GM19025 (cell line): ENCODE results near the gene PNMA6E.

Experiments
- ATAC-seq: cut with Tn5 transposase; IDR thresholded peaks from one replicate; pipeline ENCODE4 v1.9.1; 2021; ENCODE audit warnings: mild to moderate bottlenecking, low read depth, moderate library complexity; ENCODE audit not compliant: unreplicated experiment

PNMA6E gene

DNA sequence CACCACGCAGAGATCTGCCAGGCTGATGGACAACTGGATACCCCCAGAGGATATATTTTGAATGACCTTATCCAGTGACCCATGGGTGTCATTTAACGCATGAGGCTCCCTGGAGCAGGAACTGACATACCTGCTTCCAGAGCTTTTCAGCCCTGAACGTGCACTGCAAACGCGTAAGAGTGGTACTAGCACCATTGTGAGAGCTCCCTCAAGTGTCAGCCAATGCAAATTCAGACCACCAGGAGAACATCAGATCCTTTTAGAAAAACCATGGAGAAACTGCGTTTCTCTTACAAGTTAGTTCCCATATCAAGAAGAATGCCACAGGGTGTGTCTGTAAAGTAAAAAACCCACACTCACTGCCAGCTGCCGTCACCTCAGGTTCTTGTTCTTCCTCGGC lies 37.4 kb upstream of the PNMA6E start:
- ATAC-seq: no peak

DNA sequence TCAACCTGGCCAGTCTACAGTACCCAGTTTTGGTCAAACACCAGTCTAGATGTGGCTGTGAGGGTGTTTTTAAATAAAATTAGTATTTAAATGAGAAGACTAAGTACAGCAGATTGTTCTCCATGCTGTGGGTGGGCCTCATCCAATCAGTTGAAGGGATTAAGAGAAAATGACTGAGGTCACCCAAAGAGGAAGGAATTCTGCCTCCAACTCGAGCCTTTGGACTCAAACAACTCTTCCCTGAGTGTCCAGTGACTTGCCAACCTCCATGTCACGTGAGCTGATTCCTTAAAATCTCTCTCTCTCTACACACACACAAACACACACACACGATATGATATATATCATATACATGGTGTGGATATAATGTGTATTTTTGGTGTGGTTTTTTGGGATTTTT lies 34.7 kb upstream of the PNMA6E start:
- ATAC-seq: no peak

DNA sequence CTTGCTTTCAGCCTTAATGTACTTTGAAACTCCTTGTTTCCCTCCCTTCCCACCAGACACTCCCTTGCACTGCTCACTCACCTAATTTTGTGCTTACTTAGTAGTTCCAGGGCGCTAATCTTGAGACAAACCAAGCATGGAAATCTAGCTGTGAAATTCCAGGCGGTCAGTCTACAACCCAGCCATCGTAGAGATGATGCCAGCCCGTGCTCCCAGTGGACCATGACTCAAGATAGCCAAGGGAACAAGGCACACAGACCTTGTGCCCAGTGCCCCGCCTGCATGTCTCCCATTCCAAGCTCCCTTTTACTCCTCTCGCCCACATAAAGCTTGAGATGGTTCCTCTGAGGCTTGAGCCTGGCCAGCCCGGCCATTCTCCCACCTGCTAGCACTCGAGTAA lies 33.7 kb upstream of the PNMA6E start:
- no peak for ATAC-seq

DNA sequence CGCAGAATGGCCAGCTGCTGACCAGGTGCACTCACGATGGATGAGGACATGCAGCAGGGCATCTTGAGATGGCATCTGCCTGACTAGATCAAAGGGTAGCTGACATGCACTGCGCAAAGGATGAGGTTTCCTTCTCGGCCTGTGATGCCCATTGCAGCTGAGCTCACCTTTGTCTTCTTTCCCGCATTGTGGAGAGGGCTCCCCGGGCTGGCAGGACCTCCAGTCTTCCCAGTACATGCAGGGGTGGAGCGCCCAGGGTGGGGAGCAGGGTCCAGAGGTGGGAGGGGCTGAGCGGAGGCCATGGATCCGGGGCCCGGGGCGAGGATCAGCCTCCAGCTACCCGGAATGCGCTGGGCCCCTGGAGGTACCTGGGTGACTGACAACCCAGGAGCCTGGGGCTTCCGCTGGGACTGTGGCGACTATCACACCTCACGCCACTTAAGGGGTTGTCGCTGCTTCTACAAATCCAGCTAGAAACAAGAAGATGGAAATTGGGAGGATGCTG lies 32.7 kb upstream of the PNMA6E start:
- ATAC-seq: no peak

DNA sequence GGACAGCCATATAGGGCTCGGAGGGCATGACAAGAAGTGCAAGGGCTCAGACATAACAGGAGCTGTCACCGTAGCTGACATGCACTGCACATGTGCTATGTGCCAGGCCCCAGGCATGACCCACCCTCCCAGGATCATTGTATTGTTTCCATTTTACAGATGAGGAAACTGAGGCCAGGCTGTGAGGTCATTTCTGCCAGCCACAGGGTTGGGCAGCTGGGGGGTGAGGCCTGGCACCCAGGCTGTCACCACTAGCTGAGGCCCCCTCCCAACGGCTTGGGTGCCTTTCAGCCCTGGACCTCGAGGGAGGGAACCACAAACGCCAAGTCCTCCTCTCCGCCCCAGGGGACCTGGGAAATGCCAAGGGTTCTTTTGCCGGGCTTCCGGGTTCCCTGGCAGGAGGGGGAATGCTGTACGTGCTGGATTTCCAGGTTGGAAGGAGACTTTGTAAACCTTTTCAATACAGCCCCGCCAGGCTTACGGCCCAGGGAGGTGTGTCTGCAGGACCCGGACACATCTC lies 32.1 kb upstream of the PNMA6E start:
- ATAC-seq: no peak

DNA sequence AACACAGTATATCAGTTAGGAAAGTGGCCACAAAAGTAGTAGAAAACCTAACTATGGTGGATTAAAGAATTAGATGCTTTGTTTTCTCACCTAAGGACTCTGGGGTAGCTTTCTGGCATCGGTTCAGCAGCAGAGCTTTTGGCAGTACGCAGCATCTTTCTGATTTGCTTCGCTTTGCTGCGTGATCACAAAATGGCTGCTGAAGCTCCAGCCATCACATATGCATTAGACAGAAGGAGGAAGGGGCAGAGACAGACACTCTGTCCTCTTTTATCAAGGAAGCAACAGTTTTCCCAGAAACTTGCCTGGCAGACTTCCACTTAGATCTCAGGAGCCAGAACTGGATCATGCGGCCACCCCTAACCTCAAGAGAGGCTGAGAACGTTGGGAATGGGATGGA lies 29.6 kb upstream of the PNMA6E start:
- no peak for ATAC-seq

DNA sequence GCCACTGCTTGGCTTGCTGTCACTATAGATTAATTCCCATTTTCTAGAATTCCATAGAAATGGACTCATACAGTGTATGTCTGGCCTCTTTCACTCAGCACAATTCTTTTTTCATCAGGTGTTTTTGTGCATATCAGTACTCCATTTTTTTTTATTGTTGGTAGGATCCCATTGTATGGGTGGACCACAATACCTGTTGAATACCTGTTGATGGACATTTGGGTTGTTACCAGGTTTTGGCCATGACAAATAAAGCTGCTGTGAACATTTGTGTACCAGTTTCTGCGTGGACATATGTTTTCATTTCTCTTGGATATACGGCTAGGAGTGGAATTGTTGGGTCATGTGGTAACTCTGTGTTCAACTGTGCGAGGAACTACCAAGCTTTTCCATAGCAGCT lies 25.1 kb upstream of the PNMA6E start:
- no peak for ATAC-seq

DNA sequence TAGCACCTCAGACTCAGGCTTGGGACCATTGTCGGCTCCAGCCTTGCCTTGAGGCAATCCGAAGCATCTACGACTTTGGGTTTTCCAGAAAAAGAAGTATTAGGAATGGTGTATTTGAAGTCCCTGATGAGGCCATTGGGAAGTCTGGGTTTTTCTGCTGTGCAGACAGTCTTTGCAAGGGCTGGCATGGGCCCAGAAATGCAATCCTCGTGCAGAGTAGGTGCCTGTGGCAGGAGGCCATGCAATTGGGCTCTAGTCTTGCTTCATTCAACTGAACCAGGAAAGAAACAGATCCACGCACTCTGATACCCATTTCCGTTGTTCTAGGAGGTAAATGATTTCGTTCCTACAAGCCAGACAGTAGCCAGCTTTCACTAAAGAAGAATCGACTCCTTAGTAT lies 22.5 kb upstream of the PNMA6E start:
- ATAC-seq: no peak

DNA sequence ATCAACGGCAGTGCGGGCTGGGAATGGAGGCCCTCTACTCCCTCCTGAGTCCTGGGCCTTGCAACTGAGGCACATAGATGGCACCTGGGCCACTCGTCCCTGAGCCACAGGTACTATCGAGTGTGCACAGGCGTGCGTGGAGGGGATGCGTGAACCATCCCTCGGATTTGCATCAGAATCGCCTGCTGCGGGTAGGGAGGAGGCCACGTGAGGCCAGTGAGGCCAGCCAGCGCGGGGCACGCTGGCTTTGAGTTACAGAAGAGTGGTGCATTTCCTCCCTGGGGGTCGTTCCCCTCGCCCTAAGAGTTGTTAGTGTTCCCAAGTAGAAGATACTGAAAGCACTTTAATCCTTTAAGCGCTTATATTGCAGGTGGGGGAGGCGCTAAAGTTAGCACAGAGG lies 20.7 kb upstream of the PNMA6E start:
- no peak for ATAC-seq

DNA sequence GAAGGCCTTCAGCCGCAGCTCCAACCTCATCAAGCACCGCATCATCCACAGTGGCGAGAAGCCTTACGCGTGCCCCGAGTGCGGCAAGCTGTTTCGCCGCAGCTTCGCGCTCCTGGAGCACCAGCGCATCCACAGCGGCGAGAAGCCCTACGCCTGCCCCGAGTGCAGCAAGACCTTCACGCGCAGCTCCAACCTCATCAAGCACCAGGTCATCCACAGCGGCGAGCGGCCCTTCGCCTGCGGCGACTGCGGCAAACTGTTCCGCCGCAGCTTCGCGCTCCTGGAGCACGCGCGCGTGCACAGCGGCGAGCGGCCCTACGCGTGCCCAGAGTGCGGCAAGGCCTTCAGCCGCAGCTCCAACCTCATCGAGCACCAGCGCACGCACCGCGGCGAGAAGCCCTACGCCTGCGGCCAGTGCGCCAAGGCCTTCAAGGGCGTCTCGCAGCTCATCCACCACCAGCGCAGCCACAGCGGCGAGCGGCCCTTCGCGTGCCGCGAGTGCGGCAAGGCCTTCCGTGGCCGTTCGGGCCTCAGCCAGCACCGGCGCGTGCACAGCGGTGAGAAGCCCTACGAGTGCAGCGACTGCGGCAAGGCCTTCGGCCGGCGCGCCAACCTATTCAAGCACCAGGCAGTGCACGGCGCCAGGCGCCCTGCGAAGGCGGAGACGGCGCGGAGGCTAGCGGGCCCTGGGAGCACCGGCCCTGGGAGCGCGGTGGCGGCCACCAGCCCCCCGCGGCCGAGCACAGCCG lies 19.9 kb upstream of the PNMA6E start:
- no peak for ATAC-seq

DNA sequence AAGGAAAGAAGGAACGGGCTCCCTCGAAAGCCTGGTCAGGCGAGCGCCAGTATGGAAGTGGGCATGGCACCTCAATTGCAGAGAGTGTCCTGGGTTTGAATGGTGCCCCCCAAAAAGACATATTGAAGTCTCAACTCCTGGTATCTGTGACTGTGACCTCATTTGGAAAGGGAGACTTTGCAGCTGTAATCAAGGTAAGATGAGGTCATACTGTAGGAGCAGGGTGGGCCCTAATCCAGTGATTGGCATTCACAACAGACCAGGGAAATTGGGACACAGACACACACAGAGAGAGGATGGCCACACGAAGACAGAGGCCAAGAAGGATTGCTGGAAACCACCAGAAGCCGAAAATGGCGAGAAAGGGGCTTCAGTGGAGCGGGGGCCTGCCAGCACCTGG lies 16.5 kb upstream of the PNMA6E start:
- ATAC-seq: no peak

DNA sequence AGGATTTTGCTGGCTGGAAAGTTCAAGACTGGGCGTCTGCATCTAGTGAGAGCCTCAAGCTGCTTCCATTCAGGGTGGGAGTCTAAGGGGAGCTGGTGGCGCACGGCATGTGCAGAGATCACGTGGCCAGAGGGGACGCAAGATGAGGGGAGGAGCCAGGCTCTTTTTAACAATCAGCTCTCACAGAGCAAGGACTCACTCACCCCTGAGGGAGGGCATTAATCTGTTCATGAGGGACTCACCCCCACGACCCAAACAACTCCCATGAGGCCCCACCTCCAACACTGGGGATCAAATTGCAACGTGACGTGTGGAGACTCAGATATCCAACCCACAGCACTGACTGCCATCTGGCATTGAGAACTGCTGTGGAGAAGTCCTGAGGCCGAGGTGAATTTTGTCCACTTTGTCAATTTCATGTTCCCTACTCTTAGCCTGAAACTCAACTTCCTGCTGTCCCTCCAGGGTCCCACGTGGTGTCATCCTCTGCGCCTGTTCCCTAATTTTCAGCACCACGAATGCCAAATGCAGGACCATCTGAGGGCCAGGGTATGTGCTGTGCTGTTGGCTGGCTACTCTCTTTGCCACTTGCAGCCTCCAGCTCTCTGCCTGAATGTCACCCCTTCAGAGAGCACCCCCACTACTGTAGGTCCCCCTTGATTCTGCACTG lies 15.8 kb upstream of the PNMA6E start:
- no peak for ATAC-seq

DNA sequence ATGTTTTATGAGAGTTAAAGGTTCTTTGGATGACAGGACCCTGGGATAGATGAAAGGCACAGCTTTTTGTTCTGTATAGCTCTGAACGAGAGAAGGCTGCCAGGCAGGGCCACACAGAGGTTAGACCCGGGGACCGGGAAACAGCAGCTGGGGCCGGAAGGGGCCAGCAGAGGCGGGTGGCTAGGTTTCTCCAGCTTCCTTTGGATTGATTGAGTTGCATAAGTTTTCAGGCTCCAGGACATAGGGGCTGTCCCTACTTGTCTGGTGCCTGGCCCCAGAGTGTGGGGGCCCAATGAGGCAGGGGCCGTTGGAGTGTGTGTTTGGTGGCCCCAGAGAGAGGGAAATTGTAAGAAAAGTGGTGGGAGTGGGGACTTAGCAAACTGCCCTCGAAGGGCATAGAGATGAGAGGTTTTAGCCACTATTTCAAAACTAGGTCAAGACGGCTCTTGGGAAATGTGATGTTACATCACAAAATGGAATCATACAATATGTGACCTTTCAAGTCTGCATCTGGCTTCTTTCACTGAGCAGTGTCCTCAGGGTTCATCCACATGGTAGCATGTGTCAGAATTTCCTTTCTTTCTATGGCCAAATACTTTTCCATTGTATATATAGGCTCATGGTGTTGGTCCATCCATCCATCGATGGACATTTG lies 13.8 kb upstream of the PNMA6E start:
- ATAC-seq: no peak

DNA sequence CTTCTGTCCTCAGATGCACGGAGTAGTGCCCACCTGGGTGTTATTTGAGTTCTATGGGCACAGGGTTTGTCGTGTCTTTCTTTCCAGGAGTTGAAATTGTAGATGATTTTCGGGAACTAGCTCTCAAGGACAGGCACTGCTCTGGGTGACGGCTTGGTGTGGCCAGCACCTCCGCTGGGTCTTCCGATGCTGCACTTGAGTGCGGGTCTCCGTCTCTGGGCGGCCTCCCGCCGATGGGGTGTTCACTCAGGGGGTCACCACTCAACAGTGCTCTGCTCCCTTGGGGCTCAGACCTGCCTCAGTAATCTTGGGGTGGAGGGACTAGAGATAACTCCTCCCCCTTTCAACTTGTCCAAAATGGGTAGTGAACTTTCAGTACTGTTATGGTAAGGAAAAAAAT lies 12.6 kb upstream of the PNMA6E start:
- ATAC-seq: no peak

DNA sequence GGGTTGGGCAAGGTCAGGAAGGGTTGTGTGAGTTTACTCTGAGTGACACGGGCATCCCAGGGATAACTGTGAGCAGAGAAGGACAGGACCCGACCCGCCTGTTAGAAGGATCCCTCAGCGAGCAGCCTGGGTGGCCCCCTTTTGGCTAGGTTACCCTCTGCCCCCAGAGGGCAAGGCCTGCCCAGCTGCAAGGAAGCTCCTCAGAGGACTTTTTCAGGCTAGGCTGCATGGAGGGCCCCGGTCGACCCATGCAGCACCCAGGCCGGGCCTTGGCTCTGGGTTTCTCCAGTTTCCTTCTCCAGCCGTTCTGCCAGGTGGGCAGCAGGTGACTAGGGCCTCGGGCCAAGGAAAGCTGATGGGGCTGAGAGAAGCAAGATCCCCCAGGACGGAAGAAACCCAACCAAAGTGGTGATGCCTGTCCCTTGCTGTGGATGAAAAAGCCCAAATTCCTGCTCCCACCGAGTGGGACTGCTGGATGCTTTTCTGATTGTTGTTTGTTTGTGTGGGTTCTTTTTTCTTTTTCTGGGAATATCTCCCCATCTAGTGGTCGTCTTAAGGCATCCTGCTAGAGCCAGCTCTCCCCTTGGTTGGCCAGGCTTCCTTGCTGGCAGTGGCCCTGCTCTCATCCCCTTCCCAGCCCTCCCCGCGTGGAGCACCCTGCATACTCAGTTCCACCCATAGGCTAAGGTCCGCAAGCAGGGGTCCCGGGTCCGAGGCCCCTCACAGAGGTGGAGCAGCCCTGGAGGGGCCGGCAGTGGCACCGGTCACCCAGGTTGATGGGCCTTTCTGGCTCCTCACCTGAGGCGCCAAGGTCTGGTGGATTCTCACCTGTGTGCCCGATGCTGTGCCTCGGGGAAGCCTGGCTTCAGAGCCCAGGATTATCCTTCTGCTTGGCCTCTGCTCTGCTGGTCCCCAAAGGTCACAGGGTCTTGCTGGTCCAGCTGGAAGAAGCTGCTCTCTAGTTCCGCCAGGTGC lies 11.9 kb upstream of the PNMA6E start:
- no peak for ATAC-seq

DNA sequence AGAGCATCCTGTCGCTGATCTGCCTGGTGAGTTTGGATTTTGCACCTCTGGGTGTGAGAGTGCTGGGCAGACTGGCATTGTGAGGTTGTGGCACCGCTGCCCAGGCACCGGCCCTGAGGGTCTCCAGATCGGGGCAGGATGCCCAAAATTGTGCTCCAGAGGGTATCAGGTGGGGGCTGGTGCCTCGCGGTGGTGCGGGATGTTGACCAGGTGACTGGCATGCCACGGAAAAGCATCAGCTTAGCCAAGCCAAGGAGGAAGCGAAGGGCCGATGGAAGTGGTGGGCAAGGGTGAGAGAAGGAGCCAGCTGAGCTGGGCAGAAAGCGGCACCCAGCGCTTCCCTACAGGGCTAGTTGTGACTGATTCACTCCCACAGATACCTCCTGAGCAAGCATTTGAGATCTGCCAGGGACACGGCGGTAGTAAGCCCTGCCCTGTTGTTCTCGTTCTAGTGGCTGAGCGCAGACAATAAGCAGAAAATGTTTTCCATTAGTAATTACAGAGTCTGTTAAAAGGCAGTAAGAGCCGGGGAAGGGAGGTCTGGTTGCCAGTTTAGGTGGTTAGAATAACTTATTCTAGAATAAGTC lies 10.9 kb upstream of the PNMA6E start:
- no peak for ATAC-seq

DNA sequence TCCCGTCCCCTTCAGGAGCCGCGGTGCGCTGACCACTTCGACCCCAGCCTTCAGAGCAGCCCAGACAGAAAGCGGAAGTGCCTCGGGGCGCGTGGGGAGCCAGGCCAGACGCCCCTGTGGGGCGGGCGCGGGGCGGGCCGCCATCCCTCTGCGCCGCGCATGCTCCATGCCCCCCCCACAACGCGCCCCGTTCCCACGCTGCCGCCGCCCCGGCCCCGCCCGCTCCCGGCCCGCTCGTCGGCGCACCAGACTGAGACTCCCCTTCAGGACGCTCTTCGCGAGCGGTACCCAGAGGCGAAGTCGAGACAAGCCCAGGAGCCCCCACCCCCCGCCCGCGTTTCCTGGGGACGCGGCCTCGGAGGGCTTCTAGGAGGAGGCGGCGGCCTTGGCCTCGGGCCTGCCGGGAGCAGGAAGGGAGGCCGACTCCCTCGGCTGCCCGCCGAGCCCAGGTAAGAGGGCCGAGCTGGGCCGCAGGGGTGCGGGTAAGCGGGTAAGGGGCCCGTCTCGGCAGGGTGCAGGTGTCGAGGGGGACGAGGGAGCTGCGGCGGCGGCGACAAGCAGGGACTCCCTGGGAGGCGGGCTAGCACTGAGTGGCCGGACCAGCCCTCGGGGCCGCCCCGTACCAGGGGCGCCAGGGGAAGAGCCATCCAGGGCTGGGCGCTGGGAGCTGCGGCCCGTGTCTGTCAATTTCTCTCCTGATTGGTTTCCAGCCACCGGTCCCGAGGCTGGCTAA lies 10.3 kb upstream of the PNMA6E start, which contains the start of gene ZFP92:
Gene ZFP92 (plus strand): TSS at position 218 of the 733 bp plus-strand sequence. CDS start 6,851 bp downstream, outside the sequence.
- peak; percentile 72 for ATAC-seq

DNA sequence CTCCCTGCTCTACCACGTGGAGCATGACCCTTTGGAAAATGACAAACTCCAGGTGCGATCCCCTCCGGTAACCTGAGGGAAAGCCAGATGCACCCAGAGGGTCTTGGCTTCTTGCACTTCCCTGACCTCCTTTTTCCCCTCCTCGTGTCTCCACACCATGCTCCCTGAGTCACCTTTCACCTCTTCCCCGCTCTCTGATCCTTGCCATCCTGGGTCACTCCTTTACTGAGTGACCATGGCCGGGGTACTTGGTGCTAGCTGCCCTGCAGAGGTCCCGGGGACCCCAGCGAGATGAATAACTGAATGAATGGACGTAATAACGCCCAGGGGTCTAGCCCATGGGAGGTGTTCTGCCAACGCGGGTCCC lies 9.7 kb upstream of the PNMA6E start:
- no peak for ATAC-seq

DNA sequence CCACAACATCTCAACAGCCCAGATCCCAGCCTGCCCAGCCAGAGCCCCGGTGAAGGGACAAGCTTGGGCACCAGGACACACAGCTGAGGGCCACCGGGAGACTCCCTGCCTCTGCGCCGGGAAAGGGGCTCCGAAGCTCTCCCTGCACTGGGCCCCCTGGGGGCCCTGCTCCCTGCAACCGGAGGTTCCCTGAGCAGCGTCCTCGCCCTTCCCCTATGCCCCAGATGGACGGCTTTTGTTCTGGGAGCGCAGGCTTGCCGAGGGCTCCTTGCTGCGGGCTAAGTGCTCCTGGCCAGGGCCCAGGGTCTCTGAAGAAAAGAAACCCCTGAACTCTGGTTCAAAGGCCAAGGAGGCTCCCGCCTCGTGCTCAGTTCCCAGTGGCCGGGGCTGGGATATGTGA lies 9.2 kb upstream of the PNMA6E start:
- no peak for ATAC-seq
